Kidney (tissue), 14 donors: ENCODE data around the gene CUX1. TPM values are rescaled to one million over a fixed set of nuclear protein-coding genes. Genes with fewer than 3 reads are reported as not detected.
A peak's percentile ranks its signal among the peaks of the same experiment; 100 is the strongest.

Experiments used
- DNase-seq, 5 donors: peaks; one replicate each; pipeline ENCODE4 v3.0.0-alpha.2; 2013 to 2020
- FAIRE-seq: peaks from 2 replicates; lab custom pipeline; 2012; peaks lifted over from hg19 to GRCh38; lab: Jason Lieb, UNC
- H3K27ac ChIP-seq, 2 donors: one replicate each; pipeline ENCODE4 v1.7.0; 2013; ENCODE audit warnings: low read depth in 2 of 2, low read length in 2 of 2, inconsistent platforms in 1 of 2
- H3K27me3 ChIP-seq: one replicate; pipeline ENCODE4 v1.7.1; 2013; ENCODE audit warnings: low read length, inconsistent platforms; ENCODE audit not compliant: control insufficient read depth, insufficient read depth
- H3K36me3 ChIP-seq, 3 donors: one replicate each; pipeline versions ENCODE4 v1.7.0 to v1.7.1; 2013; ENCODE audit warnings: low read length in 3 of 3, control low read depth in 1 of 3, inconsistent platforms in 1 of 3; ENCODE audit not compliant: insufficient read depth in 3 of 3, control insufficient read depth in 2 of 3
- H3K4me1 ChIP-seq, 3 donors: one replicate each; pipeline versions ENCODE4 v1.7.0 to v1.7.1; 2013; ENCODE audit warnings: low read length in 3 of 3, inconsistent platforms in 1 of 3, low read depth in 1 of 3; ENCODE audit not compliant: control insufficient read depth in 2 of 3, insufficient read depth in 2 of 3
- H3K4me3 ChIP-seq, 3 donors: one replicate each; pipeline versions ENCODE4 v1.7.0 to v1.8.1; 2013; ENCODE audit warnings: low read length in 3 of 3, control low read depth in 1 of 3, inconsistent platforms in 1 of 3
- H3K9ac ChIP-seq, 3 donors: one replicate each; pipeline versions ENCODE4 v1.7.0 to v1.7.1; 2013; ENCODE audit warnings: low read length in 3 of 3, control low read depth in 1 of 3, inconsistent platforms in 1 of 3
- H3K9me3 ChIP-seq, 3 donors: one replicate each; pipeline versions ENCODE4 v1.7.0 to v1.7.1; 2013; ENCODE audit warnings: low read length in 3 of 3, control low read depth in 1 of 3, inconsistent platforms in 1 of 3; ENCODE audit not compliant: control insufficient read depth in 2 of 3, insufficient read depth in 1 of 3
- intact Hi-C: fragments of 100-400 bp; cut with DNase I; formaldehyde crosslinking; loops from one replicate; pipeline ENCODE4 v1.11.1; 2022
- polyA plus RNA-seq: library from polyadenylated mRNA; stranded (reverse); fragments of 350-450 nt; fragmentation: Illumina TruSeq; extraction: RNeasy Lipid Tissue Mini Kit (QIAGEN cat#74804); gene quantifications from one replicate; pipeline ENCODE4 v1.2.3, GENCODE V29; 2014; ENCODE audit warnings: low read depth, low replicate concordance; ENCODE audit not compliant: insufficient read depth
- total RNA-seq: library from RNA; stranded (reverse); fragmentation: NEBNext Ultra II Directional; extraction: Animal tissue kit (Norgen Biotek cat#: 25700); gene quantifications from one replicate; pipeline ENCODE4 v1.2.1, GENCODE V29; 2021
- TF ChIP-seq, protein P1 (sequence below): IDR thresholded peaks from 3 replicates; pipeline ENCODE4 v1.5.1; 2012; ENCODE audit warnings: mild to moderate bottlenecking, moderate library complexity, borderline replicate concordance; ENCODE audit not compliant: insufficient read depth; ENCODE audit errors: extremely low read depth
- donor health status: control.
- donor health status: control.
- donor health status: control.
- donor health status: control.
- donor health status: control.
- donor health status: DM: yes; HTN: yes; CAD: no.
- donor health status: Normal renal cell carcinoma (clear cell type).

The CUX1 gene
- total and polyA plus RNA-seq, 2 donors from 2014 or later: 71.4 to 126 TPM

DNA sequence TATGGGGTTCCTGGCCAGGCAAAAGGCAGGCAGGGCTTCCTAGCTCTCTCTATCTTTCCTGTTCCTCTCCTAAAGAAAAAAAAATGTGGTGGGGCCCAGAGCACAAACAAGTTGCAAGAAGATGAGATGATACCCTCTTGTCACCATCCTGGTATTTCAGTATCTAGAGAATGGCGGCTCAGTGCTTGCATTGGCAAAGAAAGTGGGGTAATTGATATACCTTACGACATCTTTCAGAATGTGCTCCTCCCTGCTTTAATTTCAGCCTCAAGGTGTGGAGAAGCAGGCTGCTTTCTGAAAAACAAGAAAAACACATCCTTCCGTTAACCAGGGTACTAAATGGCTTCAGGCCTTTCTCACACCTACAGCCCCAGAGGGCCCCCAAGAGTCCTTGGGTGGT lies 34.5 kb upstream of the CUX1 start:
- Histone ChIP-seq H3K36me3 (no peaks in the 10 kb centered on the region), H3K9ac (no peak overlapping the region), H3K27me3 (peaks cover 2% of the 10 kb centered on the region), H3K27ac (no peak overlapping the region), H3K4me1 (no peaks in the 10 kb centered on the region), H3K4me3 (no peak overlapping the region), H3K9me3 (no peaks in the 10 kb centered on the region)
- DNase-seq: peak in 1 of 5 donors; percentile 6
- TF ChIP-seq, protein P1, sequence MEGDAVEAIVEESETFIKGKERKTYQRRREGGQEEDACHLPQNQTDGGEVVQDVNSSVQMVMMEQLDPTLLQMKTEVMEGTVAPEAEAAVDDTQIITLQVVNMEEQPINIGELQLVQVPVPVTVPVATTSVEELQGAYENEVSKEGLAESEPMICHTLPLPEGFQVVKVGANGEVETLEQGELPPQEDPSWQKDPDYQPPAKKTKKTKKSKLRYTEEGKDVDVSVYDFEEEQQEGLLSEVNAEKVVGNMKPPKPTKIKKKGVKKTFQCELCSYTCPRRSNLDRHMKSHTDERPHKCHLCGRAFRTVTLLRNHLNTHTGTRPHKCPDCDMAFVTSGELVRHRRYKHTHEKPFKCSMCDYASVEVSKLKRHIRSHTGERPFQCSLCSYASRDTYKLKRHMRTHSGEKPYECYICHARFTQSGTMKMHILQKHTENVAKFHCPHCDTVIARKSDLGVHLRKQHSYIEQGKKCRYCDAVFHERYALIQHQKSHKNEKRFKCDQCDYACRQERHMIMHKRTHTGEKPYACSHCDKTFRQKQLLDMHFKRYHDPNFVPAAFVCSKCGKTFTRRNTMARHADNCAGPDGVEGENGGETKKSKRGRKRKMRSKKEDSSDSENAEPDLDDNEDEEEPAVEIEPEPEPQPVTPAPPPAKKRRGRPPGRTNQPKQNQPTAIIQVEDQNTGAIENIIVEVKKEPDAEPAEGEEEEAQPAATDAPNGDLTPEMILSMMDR: no peak
- FAIRE-seq: no peak
- intact Hi-C loops: no loop called here

DNA sequence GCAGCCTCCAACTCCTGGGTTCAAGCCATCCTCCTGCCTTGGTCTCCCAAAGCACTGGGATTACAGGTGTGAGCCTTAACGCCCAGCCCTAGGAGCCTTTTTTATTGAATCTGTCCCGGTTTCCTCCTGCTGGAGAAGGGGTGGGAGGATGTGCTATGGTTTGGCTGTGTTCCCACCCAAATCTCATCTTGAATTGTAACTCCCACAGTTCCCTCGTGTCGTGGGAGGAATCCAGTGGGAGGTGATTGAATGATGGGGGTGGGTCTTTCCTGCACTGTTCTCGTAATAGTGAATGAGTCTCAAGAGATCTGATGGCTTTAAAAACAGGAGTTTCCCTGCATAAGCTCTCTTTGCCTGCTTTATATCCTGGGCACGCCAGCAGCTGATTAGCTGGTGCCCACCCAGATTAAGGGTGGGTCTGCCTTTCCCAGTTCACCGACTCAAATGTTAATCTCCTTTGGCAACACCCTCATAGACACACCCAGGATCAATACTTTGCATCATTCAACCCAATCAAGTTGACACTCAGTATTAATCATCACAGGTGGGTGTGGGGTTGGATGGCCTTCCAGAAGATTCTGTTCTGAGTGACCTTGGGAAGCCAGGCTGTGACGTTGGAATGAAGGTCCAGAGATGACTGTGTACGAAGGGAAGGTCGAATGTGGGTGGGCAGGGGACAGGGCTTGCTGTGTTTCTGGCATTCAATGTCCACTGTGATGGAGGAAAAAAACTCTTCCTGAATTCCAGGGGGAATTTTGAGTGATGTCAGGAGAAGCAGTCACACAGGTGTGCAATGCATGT lies 33.8 kb upstream of the CUX1 start:
- no peak overlapping the region for H3K4me3 ChIP-seq
- DNase-seq: peak in 1 of 5 donors; percentile 2
- peaks cover 2% of the 10 kb centered on the region for H3K27me3 ChIP-seq
- H3K9ac ChIP-seq: no peak overlapping the region
- no peak overlapping the region for H3K27ac ChIP-seq
- no peak for FAIRE-seq
- no peaks in the 10 kb centered on the region for H3K4me1 ChIP-seq
- intact Hi-C loops: no loop called here
- TF ChIP-seq, protein P1: no peak
- no peaks in the 10 kb centered on the region for H3K9me3 ChIP-seq
- no peaks in the 10 kb centered on the region for H3K36me3 ChIP-seq

DNA sequence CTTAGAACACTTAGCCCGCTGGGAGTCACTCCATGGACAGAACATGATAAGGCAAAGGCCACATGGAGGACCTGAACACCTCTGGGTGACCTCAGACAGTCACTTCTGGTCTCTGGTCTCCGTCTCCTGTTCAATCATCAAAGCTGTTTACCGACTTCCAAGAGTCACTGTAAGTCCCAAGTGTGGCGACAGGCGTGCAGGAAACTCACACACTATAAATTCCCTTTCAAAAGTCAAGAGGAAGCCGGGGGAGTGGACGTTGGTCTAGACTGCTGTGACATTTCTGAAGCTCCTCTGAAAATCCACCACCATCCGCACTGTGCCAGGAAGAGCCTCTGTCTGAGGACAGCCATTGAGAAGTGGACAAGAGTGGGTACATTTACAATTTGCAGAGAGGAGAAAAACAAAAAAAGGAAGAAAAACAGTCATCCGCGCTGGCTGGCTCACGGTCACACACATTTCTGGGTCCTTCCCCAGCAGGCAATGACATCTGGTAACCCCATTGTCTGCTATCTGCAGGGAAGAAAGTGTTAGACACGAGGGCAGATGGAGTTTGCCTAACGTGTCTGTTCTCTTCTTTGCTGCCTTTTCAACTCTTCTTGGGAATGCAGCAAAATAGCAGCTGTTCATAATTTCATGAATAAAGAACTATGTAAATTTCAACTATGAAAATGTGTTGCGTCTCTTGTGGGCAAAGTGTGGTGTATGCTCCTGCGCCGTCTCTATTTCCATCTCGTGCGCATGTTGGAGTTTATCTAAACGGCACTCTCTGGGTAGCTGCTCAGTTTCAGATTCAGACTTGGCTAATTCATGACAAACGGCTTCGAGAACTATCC lies 32.9 kb upstream of the CUX1 start:
- H3K9me3 ChIP-seq: no peaks in the 10 kb centered on the region
- no peak overlapping the region for H3K4me3 ChIP-seq
- no peaks in the 10 kb centered on the region for H3K4me1 ChIP-seq
- peaks cover 2% of the 10 kb centered on the region for H3K27me3 ChIP-seq
- FAIRE-seq (no peak), DNase-seq (peak in 4 of 5 donors; percentile 24 to 69 (median 48))
- intact Hi-C loops: no loop called here
- H3K27ac ChIP-seq: no peak overlapping the region
- no peak overlapping the region for H3K9ac ChIP-seq
- no peaks in the 10 kb centered on the region for H3K36me3 ChIP-seq
- TF ChIP-seq, protein P1: no peak
